Measurements from ENCODE around the gene JAKMIP1. TPM values are rescaled to one million over a fixed set of nuclear protein-coding genes. Genes with fewer than 3 reads are reported as not detected.

Gene JAKMIP1
- polyA plus RNA-seq, 1 donor from 2014 or later, result 15.3 TPM

DNA sequence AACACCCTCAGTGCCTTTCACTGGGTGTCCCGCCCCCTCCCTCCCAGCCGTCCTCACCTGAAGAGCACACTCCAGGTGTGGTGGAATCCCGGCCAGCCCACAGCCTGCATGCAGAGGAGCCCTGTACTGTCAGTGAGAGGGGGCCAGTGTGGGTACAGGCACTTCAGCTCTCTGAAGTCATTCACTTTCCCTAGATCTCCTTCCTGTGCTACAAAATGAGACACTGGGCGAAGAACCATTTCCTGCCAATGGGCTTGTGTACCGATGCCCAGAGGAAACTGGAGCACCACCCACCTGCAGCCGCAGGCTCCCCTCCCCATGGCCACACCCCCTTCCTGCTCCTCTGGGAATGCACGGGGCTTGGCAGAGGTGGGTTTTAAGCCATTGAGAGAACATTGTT, 108.2 kb downstream of the JAKMIP1 start:
- no peak overlapping the region for H3K4me3 ChIP-seq (ENCODE audit: low read length)
- H2AFZ ChIP-seq (ENCODE audit: low read depth, low read length), result no peak overlapping the region
- no peaks in the 10 kb centered on the region for H3F3A ChIP-seq (ENCODE audit: insufficient read depth, low read length, poor library complexity, severe bottlenecking)
- H3K79me2 ChIP-seq (replicated peaks; ENCODE audit: insufficient read depth, low read length), result no peaks in the 10 kb centered on the region
- no peaks in the 10 kb centered on the region for H3K27me3 ChIP-seq (ENCODE audit: insufficient read depth, low read depth, low read length)
- no peaks in the 10 kb centered on the region for H4K20me1 ChIP-seq (ENCODE audit: insufficient read depth)
- H3K9me2 ChIP-seq (ENCODE audit: insufficient read depth, low read length), result no peaks in the 10 kb centered on the region
- no peak overlapping the region for H3K4me2 ChIP-seq (ENCODE audit: low read length)
- TF ChIP-seq MXI1 (conservative IDR thresholded peaks at IDR 0.05; ENCODE audit: poor library complexity, severe bottlenecking) (no peak), RAD21 (conservative IDR thresholded peaks at IDR 0.05) (no peak), POLR2AphosphoS5 (IDR thresholded peaks at IDR 0.05) (no peak), EZH2 (IDR thresholded peaks at IDR 0.05; ENCODE audit: borderline replicate concordance, insufficient read depth, low read length, poor library complexity, severe bottlenecking) (no peak), REST (IDR thresholded peaks at IDR 0.05; ENCODE audit: borderline replicate concordance) (no peak), SMC3 (conservative IDR thresholded peaks at IDR 0.05; ENCODE audit: poor library complexity) (no peak)
- TF ChIP-seq, protein P1, sequence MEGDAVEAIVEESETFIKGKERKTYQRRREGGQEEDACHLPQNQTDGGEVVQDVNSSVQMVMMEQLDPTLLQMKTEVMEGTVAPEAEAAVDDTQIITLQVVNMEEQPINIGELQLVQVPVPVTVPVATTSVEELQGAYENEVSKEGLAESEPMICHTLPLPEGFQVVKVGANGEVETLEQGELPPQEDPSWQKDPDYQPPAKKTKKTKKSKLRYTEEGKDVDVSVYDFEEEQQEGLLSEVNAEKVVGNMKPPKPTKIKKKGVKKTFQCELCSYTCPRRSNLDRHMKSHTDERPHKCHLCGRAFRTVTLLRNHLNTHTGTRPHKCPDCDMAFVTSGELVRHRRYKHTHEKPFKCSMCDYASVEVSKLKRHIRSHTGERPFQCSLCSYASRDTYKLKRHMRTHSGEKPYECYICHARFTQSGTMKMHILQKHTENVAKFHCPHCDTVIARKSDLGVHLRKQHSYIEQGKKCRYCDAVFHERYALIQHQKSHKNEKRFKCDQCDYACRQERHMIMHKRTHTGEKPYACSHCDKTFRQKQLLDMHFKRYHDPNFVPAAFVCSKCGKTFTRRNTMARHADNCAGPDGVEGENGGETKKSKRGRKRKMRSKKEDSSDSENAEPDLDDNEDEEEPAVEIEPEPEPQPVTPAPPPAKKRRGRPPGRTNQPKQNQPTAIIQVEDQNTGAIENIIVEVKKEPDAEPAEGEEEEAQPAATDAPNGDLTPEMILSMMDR (IDR thresholded peaks at IDR 0.05; ENCODE audit: poor library complexity, severe bottlenecking), result no peak
- no peaks in the 10 kb centered on the region for H3K9me3 ChIP-seq (ENCODE audit: low read length)
- no peaks in the 10 kb centered on the region for H3K36me3 ChIP-seq (ENCODE audit: insufficient read depth, low read length)
- H3K9ac ChIP-seq (ENCODE audit: low read length), result no peak overlapping the region
- no peak overlapping the region for H3K27ac ChIP-seq (ENCODE audit: low read length)

GRCh38 chr4:6090931-6091330, 109.4 kb downstream of the JAKMIP1 start:
- Histone ChIP-seq H3K9me3 (ENCODE audit: low read length) (no peaks in the 10 kb centered on the region), H3K4me2 (ENCODE audit: low read length) (no peak overlapping the region), H2AFZ (ENCODE audit: low read depth, low read length) (no peak overlapping the region), H3K27me3 (ENCODE audit: insufficient read depth, low read depth, low read length) (no peaks in the 10 kb centered on the region), H3K9me2 (ENCODE audit: insufficient read depth, low read length) (no peaks in the 10 kb centered on the region), H3K9ac (ENCODE audit: low read length) (no peak overlapping the region), H3K27ac (ENCODE audit: low read length) (no peak overlapping the region), H4K20me1 (ENCODE audit: insufficient read depth) (no peaks in the 10 kb centered on the region), H3K79me2 (replicated peaks; ENCODE audit: insufficient read depth, low read length) (no peaks in the 10 kb centered on the region), H3K4me3 (ENCODE audit: low read length) (peak overlapping the region; percentile 30), H3K36me3 (ENCODE audit: insufficient read depth, low read length) (no peaks in the 10 kb centered on the region), H3F3A (ENCODE audit: insufficient read depth, low read length, poor library complexity, severe bottlenecking) (no peaks in the 10 kb centered on the region)
- no peak for TF ChIP-seq REST (IDR thresholded peaks at IDR 0.05; ENCODE audit: borderline replicate concordance)
- no peak for TF ChIP-seq RAD21 (conservative IDR thresholded peaks at IDR 0.05)
- TF ChIP-seq EP300 (conservative IDR thresholded peaks at IDR 0.05; ENCODE audit: poor library complexity, severe bottlenecking), result no peak
- no peak for TF ChIP-seq SMC3 (conservative IDR thresholded peaks at IDR 0.05; ENCODE audit: poor library complexity)
- no peak for TF ChIP-seq MXI1 (conservative IDR thresholded peaks at IDR 0.05; ENCODE audit: poor library complexity, severe bottlenecking)
- no peak for TF ChIP-seq TAF1 (IDR thresholded peaks at IDR 0.05; ENCODE audit: low read depth)
- TF ChIP-seq, protein P1 (IDR thresholded peaks at IDR 0.05; ENCODE audit: poor library complexity, severe bottlenecking), result no peak
- TF ChIP-seq POLR2AphosphoS5 (IDR thresholded peaks at IDR 0.05), result no peak

Measured in neural cell (in vitro differentiated cells).